ENCODE measurements around the gene CGB8.
"Not testable (repeated sequence)": the region's sequence is repeated elsewhere in the genome, so short reads cannot be mapped to it uniquely, and the experiment has no call there.

Gene CGB8

GRCh38 chr19:49029749-49030148 is 19.2 kb downstream of the CGB8 start:
- DNase-seq: not testable (repeated sequence)

GRCh38 chr19:49028686-49029085 is 20.2 kb downstream of the CGB8 start:
- DNase-seq: not testable (repeated sequence)

DNA sequence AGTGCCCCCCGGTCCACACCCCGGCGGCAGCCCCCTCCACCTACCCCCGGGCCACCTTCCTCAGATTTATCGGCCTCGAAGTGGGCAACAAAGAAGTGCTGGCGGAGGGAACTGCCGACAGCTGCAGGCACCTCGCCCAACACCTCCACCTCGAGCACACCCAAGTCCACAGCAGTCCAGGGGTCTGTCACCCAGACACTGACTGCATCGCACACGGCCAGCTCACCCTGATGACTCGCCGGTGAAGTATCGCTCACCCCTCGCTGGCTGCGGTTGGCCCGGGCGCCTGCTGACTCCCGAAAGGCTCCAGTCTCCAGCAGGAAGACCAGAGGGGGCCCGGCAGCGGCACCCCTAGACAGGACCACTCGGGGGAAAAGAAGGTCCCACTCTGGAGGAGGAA is 23.3 kb downstream of the CGB8 start:
- not testable (repeated sequence) for DNase-seq

GRCh38 chr19:49025088-49025487 is 23.8 kb downstream of the CGB8 start:
- DNase-seq: not testable (repeated sequence)

DNA sequence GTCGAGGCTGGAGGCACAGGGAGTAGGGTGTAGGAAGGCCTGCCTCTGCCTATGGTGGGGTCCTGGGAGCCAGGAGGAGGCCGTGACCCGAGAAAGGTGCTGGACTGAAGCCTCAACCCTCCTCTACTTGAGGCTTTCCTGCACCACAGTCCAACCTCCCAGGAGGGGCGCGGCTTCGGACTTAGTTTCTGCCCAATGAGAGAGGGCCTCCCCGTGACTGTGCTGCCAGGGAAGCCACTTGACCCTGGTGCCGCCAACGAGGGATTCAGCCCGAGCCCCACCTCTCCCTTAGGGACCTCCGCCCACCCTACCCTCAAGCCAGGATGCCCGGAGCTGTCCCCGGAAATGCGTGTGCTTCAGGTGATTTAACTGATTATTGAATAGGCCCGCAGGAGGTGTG is 24.7 kb downstream of the CGB8 start, which contains the start of gene CGB3:
Gene CGB3, minus strand, starts transcription at position 101 of the 400 bp plus-strand sequence. CDS start 362 bp downstream, outside the sequence.
- DNase-seq: not testable (repeated sequence)

DNA sequence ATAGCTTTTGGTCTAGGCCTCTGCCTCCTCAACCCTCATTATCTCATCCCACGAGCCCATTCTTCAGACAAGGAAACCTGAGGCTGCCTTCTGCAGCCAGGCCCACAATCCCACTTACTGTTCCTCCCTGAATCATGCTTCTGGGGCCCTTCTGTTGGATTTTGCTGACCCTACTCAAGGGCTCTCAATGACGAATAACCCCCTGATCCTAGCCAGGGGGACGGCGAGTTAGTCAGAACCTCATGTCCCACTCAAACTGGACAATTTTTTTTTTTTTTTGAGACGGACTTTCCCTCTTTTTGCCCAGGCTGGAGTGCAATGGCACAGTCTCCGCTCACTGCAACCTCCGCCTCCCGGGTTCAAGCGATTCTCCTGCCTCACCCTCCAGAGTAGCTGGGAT is 26.8 kb downstream of the CGB8 start:
- no peak for DNase-seq

DNA sequence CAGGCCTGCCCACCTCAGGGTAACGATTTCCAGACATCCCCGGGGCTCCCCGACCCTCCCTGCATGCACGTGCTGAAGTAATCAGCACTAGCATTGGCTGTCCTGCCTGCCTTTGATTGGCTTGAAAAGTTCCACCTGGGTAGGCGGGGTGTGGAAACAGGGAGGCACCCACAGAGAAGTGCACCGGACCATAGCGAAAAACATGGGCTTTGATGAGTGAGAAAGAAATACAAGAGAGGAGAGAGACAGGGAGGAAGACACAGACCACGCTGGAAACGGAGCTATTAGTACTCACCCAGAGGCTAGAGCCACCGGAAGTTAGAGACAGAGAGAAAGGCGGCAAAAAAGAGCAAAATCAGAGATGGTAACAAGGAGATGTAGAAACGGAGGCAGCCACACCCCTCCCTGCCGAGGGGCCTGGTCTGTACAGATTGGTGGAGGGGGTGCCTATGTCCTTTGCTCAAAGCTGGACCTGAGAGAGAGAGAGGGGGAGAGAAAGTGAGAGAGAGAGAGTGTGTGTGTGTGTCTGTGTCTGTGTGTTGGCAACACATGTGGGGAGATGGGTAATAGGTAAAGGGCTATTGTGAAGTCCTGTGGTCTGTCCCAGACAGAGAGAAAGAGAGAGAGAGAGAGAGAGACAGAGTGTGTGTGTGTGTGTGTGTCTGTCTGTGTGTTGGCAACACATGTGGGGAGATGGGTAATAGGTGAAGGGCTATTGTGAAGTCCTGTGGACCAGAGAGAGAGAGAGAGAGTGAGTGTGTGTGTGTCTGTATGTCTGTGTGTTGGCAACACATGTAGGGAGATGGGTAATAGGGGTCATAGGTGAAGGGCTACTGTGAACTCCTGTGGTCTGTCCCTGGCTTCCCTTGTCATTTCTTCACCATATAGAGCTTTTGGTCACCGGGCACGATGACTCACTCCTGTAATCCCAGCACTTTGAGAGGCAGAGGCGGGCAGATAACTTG is 27.7 kb downstream of the CGB8 start:
- DNase-seq: no peak

GRCh38 chr19:49020342-49020741 is 28.6 kb downstream of the CGB8 start:
- DNase-seq: no peak

GRCh38 chr19:49019242-49019932 is 29.5 kb downstream of the CGB8 start:
- peak; percentile 42 for DNase-seq

DNA sequence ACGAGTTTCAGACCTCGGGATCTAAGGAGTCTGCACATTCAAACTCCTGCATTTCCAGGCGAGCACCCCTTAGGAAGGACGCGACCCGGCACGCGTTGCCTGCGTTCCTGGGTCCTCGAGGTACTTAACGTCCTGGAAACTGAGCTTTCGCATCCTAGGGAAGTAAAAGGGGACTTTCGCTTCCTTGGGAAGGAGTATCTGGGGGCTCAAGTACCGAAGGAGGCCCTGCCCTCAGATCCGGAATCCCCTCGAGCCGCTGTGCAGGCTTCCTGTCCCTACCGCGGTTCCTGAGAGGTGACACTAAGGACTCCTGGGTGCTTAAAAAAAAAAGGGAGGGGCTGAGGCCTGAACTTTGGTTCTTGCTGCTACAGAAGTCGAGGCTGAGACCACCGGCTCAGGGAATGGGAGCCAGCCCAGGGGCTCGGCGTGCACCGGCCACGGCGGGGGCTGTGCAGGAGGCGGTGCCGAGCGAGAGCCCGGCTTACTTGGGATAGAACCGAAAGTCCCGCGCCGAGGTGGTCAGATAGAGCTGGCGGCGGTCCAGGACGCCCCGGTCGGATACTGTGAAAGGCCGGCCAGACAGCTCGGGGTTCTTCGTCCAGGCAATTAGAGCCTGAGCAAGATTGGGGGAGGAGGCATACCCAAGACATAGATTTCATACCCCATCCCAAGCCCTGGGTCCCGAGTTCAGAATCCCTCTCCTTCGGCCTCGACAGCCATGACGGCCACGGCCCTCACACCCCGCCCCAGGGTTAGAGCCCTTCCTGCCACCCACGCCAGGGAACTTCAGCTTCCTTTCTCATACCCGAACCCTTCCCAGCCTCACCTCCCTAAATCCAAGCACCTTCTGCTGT is 30.3 kb downstream of the CGB8 start:
- DNase-seq: peak; percentile 14

DNA sequence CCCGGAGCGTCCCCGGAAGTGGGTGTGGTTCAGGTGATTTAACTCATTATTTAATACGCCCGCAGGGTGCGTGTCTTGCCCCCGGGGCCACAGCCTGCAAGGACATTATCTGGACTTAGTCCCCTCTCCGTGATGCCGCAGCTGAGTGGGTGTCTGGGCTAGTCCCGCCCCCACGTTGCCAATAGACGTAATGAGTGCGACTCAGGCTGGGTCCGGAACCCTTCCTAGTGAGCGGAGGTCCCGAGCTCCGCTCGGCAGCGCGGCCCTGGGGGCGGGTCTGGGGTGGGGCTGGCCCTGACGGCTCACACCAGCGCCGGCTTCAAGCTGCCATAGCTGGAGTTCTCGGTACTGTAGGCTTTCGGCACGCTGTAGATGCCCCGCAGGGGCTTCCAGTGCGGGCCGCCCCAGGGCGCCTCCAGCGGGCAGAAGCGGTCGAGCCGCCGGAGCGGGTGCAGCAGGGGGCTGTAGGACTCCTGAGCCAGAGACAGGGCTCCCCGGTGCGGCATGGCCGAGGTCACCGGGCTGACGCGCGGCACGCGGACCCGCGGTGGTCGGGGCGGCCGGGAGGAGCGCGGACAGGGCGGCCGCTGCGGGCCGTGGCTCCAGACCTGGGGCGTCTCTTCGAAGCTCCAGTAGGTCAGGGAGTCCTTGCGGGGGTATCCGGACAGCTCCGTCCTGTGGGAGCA is 31.1 kb downstream of the CGB8 start:
- peak; percentile 64 for DNase-seq

DNA sequence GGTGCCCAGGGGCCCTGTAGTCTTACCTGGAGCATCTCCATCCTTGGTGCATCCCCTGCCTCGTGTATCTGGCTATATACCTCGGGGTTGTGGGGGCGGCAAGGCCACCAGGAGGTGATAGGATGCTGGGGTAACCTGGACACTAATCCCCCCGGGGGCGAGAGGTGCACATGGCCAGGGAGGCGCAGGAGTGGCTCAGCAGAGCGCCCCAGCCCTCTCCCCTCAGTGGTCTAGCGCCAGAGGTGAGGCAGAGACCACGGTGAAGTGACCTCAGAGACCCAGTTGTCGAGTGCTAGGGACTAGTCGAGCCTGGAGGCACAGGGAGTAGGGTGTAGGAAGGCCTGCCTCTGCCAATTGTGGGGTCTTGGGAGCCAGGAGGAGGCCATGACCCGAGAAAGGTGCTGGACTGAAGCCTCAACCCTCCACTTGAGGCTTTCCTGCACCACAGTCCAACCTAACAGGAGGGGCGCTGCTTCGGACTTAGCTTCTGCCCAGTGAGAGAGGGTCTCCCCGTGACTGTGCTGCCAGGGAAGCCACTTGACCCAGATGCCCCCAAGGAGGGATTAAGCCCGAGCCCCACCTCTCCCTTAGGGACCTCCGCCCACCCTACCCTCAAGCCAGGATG is 31.8 kb downstream of the CGB8 start, which contains the start of gene LHB:
Gene LHB, minus strand, starts transcription at position 51 of the 625 bp plus-strand sequence. Its CDS starts 10 bp downstream, at position 41.
- no peak for DNase-seq

- no peak for DNase-seq
Measured at GRCh38 chr19:49016067-49016839, 32.7 kb downstream of the CGB8 start.

GRCh38 chr19:49014870-49015255 is 34.0 kb downstream of the CGB8 start:
- DNase-seq: no peak

DNA sequence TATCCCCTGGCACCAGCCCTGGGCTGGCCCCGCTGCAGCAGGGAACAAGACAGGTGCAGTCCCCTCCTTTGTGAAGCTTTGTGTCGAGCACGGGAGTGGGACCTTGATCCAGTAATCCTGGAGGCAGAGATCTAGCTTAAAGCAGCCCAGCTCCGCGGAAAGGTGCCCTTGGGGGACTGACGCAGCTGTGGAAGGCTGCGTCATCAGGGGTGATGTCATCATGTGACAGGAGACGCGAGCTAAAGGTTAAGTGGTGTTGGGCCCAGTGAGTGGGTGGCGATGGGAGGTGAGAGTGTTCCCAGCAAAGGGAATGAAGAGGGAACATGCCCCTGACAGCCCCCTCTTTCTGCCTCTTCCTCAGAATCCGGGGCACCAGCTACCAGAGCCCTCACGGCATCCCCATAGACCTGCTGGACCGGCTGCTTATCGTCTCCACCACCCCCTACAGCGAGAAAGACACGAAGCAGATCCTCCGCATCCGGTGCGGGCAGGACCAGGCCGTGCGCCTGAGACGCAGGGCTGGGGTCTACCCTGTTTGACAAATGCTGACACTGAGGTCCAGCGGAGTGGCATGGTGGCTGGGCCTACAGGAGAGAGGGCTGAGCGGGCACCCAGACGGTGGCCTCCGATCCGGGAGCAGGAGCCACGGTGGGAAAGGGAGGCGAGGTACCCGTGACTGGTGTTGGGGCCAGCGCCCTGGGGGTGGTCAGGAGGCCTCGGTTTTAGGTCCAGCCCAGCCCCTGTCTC is 34.6 kb downstream of the CGB8 start:
- no peak for DNase-seq

GRCh38 chr19:49011194-49011593 is 37.7 kb downstream of the CGB8 start:
- DNase-seq: no peak

- no peak for DNase-seq
Measured at GRCh38 chr19:49010453-49010852, 38.5 kb downstream of the CGB8 start.

DNA sequence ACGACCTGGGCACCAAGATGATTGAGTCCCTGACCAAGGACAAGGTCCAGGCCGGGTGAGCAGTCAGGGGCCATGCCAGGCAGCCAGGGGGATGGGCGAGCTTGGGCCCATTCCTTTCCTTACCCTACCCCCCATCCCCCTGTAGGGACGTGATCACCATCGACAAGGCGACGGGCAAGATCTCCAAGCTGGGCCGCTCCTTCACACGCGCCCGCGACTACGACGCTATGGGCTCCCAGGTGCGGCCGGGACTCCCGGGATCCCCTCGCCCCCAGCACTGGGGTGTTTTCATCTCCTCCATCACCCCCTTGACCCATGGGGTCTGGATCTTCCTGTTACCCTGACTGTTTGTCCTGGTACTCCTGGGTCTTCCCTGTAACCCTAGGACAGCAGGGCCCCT is 39.1 kb downstream of the CGB8 start:
- DNase-seq: no peak

GRCh38 chr19:49006905-49007304 is 42.0 kb downstream of the CGB8 start:
- no peak for DNase-seq

GRCh38 chr19:49004964-49005614 is 43.8 kb downstream of the CGB8 start:
- no peak for DNase-seq
